ENCODE measurements around the gene XPO5. TPM values are rescaled to one million over a fixed set of nuclear protein-coding genes. Genes with fewer than 3 reads are reported as not detected.
A peak's percentile ranks its signal among the peaks of the same experiment; 100 is the strongest.

The XPO5 gene
- total and polyA plus RNA-seq, 9 of the 15 experiments (the other 6 are each of a cell fraction or from before 2014, with no cell fraction given) = 36.0 to 170 (median 99.1) TPM

- TF ChIP-seq RCOR1 (IDR thresholded peaks at IDR 0.05; ENCODE audit: borderline replicate concordance in 1 of 2, low read depth in 2 of 2, low read length in 2 of 2) = peak in 1 of 2 experiments; percentile 57; a peak in 2 of 4 replicates
- no peak for TF ChIP-seq ZFPM2 (CRISPR knock-in tag; IDR thresholded peaks at IDR 0.05)
- 0 out of 2 replicates have a peak, but pooled peaks have one; percentile 37 for TF ChIP-seq POLR2G (IDR thresholded peaks at IDR 0.05; ENCODE audit: low read depth, low read length)
- peak; percentile 80; the same call in 1 of the 2 replicates for TF ChIP-seq RB1 (IDR thresholded peaks at IDR 0.05; ENCODE audit: low read depth)
- TF ChIP-seq NONO (IDR thresholded peaks at IDR 0.05; ENCODE audit: low read depth in 2 of 2, low read length in 1 of 2) = no peak
- TF ChIP-seq, protein P1, sequence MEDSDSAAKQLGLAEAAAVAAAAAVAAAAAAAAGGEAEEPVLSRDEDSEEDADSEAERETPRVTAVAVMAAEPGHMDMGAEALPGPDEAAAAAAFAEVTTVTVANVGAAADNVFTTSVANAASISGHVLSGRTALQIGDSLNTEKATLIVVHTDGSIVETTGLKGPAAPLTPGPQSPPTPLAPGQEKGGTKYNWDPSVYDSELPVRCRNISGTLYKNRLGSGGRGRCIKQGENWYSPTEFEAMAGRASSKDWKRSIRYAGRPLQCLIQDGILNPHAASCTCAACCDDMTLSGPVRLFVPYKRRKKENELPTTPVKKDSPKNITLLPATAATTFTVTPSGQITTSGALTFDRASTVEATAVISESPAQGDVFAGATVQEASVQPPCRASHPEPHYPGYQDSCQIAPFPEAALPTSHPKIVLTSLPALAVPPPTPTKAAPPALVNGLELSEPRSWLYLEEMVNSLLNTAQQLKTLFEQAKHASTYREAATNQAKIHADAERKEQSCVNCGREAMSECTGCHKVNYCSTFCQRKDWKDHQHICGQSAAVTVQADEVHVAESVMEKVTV (CRISPR knock-in tag; IDR thresholded peaks at IDR 0.05) = peak; percentile 73
- no peak for TF ChIP-seq EZH2 (IDR thresholded peaks at IDR 0.05; ENCODE audit: borderline replicate concordance, low read depth, low read length)
- TF ChIP-seq NFIX (CRISPR knock-in tag; IDR thresholded peaks at IDR 0.05; ENCODE audit: low read depth) = no peak
- TF ChIP-seq, protein P2, sequence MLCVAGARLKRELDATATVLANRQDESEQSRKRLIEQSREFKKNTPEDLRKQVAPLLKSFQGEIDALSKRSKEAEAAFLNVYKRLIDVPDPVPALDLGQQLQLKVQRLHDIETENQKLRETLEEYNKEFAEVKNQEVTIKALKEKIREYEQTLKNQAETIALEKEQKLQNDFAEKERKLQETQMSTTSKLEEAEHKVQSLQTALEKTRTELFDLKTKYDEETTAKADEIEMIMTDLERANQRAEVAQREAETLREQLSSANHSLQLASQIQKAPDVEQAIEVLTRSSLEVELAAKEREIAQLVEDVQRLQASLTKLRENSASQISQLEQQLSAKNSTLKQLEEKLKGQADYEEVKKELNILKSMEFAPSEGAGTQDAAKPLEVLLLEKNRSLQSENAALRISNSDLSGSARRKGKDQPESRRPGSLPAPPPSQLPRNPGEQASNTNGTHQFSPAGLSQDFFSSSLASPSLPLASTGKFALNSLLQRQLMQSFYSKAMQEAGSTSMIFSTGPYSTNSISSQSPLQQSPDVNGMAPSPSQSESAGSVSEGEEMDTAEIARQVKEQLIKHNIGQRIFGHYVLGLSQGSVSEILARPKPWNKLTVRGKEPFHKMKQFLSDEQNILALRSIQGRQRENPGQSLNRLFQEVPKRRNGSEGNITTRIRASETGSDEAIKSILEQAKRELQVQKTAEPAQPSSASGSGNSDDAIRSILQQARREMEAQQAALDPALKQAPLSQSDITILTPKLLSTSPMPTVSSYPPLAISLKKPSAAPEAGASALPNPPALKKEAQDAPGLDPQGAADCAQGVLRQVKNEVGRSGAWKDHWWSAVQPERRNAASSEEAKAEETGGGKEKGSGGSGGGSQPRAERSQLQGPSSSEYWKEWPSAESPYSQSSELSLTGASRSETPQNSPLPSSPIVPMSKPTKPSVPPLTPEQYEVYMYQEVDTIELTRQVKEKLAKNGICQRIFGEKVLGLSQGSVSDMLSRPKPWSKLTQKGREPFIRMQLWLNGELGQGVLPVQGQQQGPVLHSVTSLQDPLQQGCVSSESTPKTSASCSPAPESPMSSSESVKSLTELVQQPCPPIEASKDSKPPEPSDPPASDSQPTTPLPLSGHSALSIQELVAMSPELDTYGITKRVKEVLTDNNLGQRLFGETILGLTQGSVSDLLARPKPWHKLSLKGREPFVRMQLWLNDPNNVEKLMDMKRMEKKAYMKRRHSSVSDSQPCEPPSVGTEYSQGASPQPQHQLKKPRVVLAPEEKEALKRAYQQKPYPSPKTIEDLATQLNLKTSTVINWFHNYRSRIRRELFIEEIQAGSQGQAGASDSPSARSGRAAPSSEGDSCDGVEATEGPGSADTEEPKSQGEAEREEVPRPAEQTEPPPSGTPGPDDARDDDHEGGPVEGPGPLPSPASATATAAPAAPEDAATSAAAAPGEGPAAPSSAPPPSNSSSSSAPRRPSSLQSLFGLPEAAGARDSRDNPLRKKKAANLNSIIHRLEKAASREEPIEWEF (CRISPR knock-in tag; IDR thresholded peaks at IDR 0.05) = no peak
- TF ChIP-seq STAG1 (CRISPR knock-in tag; IDR thresholded peaks at IDR 0.05; ENCODE audit: borderline replicate concordance) = peak; percentile 70; the same call in 1 of the 2 replicates
- TF ChIP-seq CTBP1 (IDR thresholded peaks at IDR 0.05; ENCODE audit: borderline replicate concordance) = peak; percentile 49; the same call in 1 of the 2 replicates
- TF ChIP-seq CREM (IDR thresholded peaks at IDR 0.05; ENCODE audit: low read depth) = peak; percentile 25; the same call in 1 of the 2 replicates
- TF ChIP-seq XRCC5 (IDR thresholded peaks at IDR 0.05; ENCODE audit: low read depth, low read length) = 0 out of 2 replicates have a peak, but pooled peaks have one; percentile 25
- peak; percentile 73; the same call in 1 of the 2 replicates for TF ChIP-seq ARID2 (IDR thresholded peaks at IDR 0.05)
- no peak for TF ChIP-seq ZNF79 (CRISPR knock-in tag; IDR thresholded peaks at IDR 0.05; ENCODE audit: low read depth)
- TF ChIP-seq DACH1 (IDR thresholded peaks at IDR 0.05; ENCODE audit: partially characterized antibody) = peak; percentile 13
- peak; percentile 87 to 98 for TF ChIP-seq MAZ (CRISPR knock-in tag; conservative IDR thresholded peaks at IDR 0.05 in 1 of 2, IDR thresholded peaks at IDR 0.05 in 1 of 2)
- TF ChIP-seq ZNF3 (CRISPR knock-in tag; IDR thresholded peaks at IDR 0.05) = no peak
- TF ChIP-seq, protein P3, sequence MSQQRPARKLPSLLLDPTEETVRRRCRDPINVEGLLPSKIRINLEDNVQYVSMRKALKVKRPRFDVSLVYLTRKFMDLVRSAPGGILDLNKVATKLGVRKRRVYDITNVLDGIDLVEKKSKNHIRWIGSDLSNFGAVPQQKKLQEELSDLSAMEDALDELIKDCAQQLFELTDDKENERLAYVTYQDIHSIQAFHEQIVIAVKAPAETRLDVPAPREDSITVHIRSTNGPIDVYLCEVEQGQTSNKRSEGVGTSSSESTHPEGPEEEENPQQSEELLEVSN (IDR thresholded peaks at IDR 0.05; ENCODE audit: borderline replicate concordance in 1 of 2, extremely low read depth in 1 of 2, insufficient read depth in 1 of 2, insufficient read length in 1 of 2, low read depth in 1 of 2, low read length in 1 of 2, poor library complexity in 1 of 2, severe bottlenecking in 1 of 2) = peak in 1 of 2 experiments; percentile 4
Observed at GRCh38 chr6:43496370-43497128, 79.3 kb downstream of the XPO5 start (continued).
